ENCODE data around the gene ATXN7L3B.

The ATXN7L3B gene

DNA sequence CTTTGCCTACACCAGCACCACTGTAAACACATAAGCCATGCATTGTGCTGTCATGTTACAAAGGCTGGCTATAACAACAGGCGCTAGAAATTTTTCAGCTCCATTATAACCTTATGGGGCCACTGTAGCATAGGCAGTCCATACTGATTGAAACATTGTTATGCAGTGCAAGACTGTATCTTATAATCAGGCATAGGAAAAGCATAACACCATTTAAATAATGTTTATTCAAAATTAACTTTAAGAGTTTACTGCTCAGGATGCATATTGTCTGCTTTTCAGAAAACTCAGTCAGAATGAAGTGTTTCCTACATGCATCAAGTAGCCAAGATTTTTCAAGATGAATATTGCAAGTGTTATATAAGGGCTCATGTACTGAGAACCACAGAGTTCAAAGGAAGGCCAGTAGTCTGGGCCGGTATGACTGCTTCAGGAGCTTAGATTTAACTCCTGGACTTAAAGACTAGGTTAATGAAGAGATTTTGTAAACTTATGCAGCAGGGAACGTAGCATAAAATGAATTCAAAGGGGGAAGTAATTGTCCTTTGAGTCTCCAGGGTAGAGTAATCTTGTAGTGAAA, 46.9 kb downstream of the ATXN7L3B start:
- no peak for TF ChIP-seq ZFX (IDR thresholded peaks at IDR 0.05)
- no peak overlapping the region for H3K27ac ChIP-seq

DNA sequence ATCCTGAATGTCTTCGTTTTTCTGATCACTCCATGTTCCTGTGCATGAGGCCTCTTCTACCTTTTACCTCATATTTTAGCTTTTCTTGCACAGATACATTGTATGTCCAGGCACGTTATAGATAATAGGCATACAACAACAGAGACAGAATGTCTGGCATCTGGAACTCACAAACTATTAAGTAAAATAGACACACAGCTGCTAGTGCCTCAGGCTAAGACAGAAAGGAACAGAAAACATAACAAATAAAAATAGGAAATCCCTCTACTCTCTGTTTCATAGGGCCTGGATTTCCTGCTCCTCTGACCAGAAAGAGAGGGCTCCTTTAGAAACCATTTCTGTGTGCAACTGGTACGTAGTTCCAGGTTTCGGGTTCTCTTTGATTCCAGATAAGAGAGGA, 48.6 kb downstream of the ATXN7L3B start:
- no peak for TF ChIP-seq ZFX (IDR thresholded peaks at IDR 0.05)
- TF ChIP-seq, protein P1, sequence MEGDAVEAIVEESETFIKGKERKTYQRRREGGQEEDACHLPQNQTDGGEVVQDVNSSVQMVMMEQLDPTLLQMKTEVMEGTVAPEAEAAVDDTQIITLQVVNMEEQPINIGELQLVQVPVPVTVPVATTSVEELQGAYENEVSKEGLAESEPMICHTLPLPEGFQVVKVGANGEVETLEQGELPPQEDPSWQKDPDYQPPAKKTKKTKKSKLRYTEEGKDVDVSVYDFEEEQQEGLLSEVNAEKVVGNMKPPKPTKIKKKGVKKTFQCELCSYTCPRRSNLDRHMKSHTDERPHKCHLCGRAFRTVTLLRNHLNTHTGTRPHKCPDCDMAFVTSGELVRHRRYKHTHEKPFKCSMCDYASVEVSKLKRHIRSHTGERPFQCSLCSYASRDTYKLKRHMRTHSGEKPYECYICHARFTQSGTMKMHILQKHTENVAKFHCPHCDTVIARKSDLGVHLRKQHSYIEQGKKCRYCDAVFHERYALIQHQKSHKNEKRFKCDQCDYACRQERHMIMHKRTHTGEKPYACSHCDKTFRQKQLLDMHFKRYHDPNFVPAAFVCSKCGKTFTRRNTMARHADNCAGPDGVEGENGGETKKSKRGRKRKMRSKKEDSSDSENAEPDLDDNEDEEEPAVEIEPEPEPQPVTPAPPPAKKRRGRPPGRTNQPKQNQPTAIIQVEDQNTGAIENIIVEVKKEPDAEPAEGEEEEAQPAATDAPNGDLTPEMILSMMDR (conservative IDR thresholded peaks at IDR 0.05), result no peak
- H3K27ac ChIP-seq, result no peak overlapping the region
